GM18909 (cell line): ENCODE results near the gene ACVR1B.

ENCODE experiments used
- ATAC-seq: cut with Tn5 transposase; IDR thresholded peaks from one replicate; pipeline ENCODE4 v1.9.1; 2021; ENCODE audit warnings: mild to moderate bottlenecking; ENCODE audit not compliant: unreplicated experiment, poor library complexity

Gene ACVR1B

DNA sequence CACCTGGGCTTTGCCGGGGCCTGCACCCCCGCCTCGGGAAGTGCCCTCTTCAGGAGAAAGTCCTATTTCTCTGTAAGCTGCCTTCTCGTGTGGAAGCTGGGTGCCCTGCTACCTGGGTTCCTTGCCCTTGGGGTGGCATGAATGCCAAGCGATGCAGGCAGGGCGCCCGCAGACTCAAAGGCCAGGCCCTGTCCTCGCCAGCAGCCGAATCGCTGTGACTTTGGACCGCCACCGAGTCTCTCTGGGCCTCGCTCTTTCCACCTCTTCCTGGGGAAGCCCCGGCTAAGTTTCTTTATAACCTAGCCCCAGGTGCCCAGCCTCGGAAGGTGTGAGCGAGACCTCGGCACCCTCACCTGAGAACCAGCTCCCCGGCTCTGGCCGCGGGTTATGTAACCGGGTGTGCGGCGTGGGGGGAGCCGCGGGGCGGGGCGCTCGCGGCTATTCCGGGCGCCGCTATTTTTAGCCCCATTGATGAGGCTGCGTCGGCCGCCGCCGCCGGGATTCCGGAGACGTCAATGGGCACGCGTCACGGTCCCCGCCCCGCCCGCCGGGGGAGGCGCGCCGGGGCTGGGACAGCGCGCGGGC lies 85.2 kb downstream of the ACVR1B start:
- ATAC-seq, result no peak

DNA sequence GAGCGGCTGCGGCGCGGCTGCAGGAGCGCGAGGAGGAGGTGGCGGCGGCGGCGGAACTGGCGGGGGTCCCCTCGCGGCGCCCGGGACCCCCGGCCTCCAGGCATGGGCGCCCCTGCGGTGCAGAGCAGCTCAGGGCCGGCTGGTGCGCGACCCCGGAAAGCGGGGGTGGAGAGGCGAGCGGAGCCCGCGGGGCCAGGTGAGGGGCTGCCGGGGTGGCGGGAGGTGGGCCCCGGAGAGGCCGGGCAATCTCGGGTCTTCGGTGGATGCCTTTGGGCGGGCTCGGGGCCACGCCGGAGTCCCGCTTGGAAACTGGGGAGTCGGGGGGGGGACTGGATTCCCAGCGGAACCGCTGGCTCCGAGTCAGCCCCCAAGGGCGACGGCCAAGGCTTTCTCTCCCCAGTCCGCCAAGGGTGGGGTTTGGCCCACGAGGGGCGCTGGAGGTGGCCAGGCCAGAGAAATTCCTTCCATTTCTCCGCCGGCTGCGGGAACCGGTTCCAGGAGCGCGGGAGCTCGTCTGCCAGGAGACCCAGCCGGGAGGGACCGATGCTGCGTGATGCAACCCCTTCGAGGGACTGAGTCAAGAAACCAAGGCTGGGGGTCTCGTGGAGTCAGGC lies 85.9 kb downstream of the ACVR1B start:
- ATAC-seq, result no peak

DNA sequence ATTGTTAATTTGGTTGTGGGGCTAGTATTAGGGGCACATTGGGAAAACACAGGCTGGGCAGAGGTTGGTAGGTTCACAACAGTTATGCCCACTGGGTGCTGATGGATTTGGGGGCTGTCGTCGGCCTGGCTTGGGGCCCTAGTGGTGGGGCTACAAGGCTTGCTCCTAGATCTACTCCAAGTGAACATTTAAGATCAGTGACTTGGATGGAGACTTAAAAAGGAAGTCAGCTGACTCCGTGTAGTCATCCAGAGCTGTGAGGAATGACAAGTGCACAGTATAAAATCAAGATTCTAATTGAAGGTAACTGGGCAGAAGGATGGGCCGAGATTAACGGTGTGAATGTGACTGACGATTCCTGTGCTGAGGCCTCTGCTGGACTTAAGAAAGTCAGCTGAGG lies 86.9 kb downstream of the ACVR1B start:
- ATAC-seq, result no peak

DNA sequence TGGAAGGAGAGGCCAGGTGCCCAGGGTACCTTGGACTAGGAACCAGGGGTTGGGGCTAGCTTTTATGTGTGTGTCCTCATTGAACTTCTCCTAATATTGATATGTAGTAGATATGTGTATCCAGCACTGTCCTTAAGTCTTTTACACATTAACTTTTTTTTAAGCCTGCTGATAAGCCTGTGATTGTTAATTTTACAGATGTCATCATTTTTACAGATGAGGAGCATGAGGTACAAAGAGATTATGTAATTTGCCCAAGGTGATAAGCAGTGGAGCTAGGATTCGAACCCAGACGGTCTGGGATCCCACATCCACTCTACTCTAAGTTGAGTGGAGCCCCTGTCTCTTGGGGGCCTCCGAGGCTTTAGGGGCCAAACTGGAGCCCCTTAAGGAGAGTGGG lies 89.5 kb downstream of the ACVR1B start:
- no peak for ATAC-seq

DNA sequence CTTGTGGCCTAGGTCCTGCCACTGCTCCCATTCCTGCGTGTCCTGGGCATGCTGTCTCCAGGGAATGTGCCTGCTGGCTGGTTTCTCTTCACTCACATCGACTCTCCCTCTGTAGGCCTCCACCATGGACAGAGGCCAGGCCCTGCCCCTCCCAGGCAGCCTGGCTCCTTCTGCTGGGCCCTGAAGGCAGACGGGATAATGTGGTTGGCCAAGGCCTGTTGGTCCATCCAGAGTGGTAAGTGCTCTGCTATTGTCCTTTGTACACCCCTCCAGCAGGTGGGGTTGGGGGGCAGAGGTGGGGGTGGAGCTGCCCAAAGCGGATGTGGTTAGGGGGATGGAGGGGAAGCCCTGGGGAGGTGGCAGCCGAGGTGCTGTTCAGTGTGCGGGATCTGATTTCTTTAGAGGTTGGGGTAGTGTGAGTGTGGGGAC lies 90.2 kb downstream of the ACVR1B start:
- no peak for ATAC-seq

DNA sequence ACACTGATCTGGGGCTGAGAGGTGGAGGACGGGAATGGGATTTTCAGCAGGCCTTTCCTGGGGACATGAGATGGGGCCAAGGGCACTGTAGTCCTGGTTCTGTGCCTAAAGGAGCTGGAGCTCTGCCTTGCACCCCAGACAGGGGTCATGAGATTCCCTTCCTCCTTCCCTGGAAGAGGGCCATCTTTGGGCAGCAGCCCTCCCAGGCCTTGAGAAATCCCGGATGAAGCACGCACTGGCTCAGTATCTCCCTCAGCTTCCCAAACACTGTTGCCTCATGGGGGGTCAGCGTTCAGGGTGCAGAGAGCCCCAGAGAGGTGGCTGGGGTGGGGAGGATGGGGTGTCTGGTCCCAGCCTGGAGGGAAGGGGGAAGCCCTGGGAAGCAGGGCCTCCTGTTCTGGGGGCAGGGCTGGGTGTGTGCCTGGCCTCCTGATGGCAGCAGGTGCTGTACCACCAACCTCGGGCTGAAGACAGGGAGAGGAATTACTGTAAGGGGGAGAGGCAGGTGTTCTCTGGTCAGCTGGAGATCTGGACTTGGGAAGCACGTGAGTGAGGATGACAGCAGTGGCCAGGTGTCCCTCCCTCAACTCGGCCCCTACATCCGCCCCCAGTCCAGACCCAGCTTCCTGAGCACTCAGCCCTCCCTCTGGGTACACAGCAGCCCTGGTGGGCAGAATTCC lies 91.3 kb downstream of the ACVR1B start:
- no peak for ATAC-seq

DNA sequence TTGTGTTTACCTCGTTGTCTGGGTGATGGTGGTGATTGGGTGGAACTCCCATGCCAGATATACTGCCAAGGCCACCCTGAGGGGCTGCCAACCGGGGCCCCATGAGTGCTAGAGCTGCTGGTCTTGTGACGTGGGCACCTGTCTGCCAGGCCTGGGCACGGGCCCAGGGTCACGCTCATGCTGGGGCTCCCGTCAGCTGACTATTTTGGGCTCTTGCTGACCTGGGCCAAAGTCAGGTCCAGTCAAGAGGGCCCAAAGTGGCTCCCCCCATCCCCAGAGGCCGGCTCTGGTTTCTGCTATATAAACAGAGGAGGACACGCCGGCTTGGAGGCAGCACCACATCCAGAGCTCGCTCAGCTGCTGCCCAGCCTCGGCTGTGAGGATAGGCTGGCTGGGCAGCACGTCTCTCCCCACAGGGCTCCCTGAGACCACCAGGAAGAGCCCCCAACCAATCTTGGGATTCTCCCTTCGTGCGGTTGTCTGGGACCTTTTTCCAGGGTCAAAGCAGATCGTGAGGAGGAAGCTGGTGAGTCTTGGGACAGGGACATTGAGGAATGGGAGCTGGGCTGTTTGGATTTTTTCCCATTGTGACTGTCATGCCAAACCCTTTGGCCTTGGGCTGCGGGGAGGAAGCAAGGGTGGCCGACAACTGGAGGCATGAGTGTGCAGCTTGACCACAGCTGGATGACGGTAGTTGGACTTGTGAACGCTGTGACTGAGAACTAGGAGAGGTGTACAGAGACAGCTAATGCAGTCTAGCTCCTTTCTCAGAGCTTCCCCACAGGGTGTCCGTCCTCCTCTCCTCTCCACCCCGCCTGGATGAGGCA lies 92.1 kb downstream of the ACVR1B start:
- no peak for ATAC-seq

DNA sequence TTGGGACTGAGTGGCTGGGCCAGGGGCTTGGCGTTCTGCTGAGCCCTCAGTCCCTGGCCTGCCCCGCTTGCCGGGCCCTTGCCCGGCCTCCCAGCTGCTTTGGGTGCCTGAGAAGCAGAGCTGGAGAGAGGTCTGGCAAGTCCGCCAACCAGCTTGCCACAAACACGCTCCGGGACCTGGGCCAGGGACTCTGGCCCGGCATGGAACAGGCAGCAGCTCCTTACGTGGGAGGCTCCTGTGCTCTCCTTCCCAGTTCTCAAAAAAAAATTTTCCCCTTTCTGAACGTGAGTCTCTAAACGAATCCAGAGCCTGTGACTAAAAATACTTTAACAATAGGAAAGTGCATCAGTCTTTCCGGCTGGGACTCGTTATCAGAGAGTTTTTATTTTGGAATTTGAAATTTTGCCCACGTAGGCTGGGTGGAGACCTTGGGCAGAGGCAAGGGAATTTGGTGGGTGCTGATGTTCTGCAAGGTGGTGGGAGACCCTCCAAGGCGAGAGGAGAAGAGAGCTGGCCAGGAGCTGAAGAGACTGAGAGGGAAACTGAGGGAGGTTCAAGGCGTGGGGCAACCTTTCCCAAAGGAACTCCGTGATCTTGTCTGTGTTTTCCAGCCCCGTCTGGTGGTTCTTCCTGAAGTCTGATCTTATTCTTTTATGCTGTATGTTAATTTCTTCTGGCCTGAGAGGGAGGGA lies 92.9 kb downstream of the ACVR1B start:
- ATAC-seq, result no peak

DNA sequence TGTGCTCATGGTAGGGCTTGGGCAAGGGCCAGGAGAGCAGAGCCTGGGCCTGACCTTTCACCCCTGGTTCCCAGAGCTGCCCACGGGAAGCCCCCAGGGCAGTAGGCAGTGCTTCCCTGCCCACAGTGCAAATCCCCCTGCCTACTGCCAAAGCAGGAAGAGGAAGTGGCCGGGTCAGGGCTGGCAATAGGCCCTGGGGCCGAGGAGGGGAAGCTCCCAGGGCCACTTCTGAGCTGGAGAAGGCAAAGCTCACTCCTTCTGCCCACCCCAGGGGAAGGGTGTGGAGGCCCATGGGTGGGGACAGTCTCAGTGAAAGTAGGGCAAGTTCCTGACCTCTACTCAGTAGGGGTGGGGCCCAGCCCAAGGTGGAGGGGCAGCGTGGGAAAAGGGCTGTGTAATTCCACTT lies 94.3 kb downstream of the ACVR1B start:
- no peak for ATAC-seq
